PC-3 (cell line): ENCODE data around the gene STPG3.

Experiments used
- CTCF ChIP-seq: fragments of 300-600 bp; sonication (generic); conservative IDR thresholded peaks from 2 replicates; pipeline ENCODE4 v1.5.1; 2017; ENCODE audit warnings: antibody characterized with exemption, low read depth, mild to moderate bottlenecking, low read length
- EZH2phosphoT487 ChIP-seq: fragments of 300-600 bp; sonication (generic); IDR thresholded peaks from 2 replicates; pipeline ENCODE4 v1.6.1; 2018; ENCODE audit warnings: mild to moderate bottlenecking, antibody characterized with exemption, low read length, borderline replicate concordance

DNA sequence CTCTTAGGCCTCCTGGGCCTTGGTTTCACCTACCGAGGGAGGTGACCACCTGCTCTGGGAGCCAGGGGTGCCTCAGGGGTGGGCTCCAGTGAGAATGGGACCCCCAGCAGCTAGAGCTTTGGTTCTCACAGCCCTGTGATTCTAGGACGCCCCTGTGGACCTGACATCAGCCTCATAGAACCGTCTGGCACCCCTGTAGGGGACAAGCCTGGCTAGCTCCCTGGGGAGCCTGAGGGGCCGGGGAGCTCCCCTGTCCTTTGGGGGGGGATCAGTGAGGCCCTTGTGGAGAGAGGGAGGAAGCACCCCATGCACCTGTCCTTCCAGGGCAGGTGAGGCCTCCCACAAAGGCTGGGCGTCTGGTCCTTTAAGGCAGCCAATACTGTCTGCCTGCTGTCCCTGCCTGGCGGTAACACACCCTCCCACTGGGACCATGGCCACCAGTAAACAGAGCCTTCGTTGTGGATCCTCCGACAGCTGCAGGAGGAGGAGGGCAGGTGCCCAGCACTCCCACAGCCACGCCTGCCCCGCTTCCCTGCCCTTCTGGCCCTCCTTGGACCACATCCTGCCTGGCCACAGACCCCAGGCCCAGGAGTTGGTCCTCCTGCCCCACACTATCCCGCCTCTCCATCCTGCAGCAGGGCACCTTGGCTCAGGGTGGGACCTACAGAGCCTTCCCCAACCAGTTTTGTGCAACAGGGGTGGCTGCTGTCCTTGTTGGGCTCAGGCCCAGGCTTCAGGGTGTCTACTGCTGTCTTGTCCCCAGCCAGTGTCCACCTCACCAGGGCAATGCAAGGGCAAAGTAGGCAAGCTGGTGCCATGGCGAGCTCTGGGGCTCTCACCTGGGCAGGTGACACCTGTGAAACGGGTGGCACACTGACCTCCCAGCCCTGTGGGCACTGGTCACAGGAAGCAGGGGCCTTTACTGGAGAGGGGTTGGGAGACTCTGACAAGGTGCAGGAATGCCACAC lies 13.0 kb upstream of the STPG3 start:
- TF ChIP-seq CTCF (no peak), EZH2phosphoT487 (no peak)
